Measurements from ENCODE around the gene EVC2. TPM values are rescaled to one million over a fixed set of nuclear protein-coding genes. Genes with fewer than 3 reads are reported as not detected.

The EVC2 gene
- total RNA-seq (2022; extraction: Qiagen RNA extraction; ENCODE audit: low read depth): 2.0 to 2.7 TPM (median 2.3 TPM) in 5 replicates

GRCh38 chr4:5708449-5709206, at the start of gene EVC2:
Gene EVC2 (minus strand): TSS chr4:5708559. CDS start chr4:5708513, 46 bp downstream.

GRCh38 chr4:5710961-5711478, 2.7 kb upstream of the EVC2 start, which contains the start of gene EVC:
Gene EVC (plus strand): TSS chr4:5711201. CDS start chr4:5711381, 180 bp downstream.

Other genes starting within 250 kb of the EVC2 start
- 9.0 to 14.6 TPM (median 12.1 TPM) in 5 replicates for gene EVC, start 2.6 kb upstream of the EVC2 start, total RNA-seq (2022; extraction: Qiagen RNA extraction; ENCODE audit: low read depth)
- 1.8 to 2.6 TPM (median 2.1 TPM) in 5 replicates for gene CRMP1, start 184.5 kb upstream of the EVC2 start, total RNA-seq (2022; extraction: Qiagen RNA extraction; ENCODE audit: low read depth)

All from A549 treated with CpdA at 1 μM for 4 hours (cell line).